T-helper 1 cell treated with Interleukin-12 subunit alpha and Interleukin-12 subunit beta and Interleukin-4 antibody, amounts not matched to agents 30 ng/mL and 1 ng/mL, for 36 hours (primary cell): ENCODE measurements around the gene ARFGAP2. TPM values are rescaled to one million over a fixed set of nuclear protein-coding genes. Genes with fewer than 3 reads are reported as not detected.

Experiments
- intact Hi-C: fragments of 100-400 bp; cut with micrococcal nuclease; formaldehyde crosslinking; loops from one replicate; pipeline ENCODE4 v1.15.1; 2024
- total RNA-seq: library from RNA; stranded (reverse); gene quantifications from 2 replicates; pipeline ENCODE4 v1.2.3, GENCODE V29; 2022

ARFGAP2 gene
- total RNA-seq, 1 donor from 2014 or later = 115 TPM

- intact Hi-C loops = loop anchor here (10.0 kb wide), 1 partner anchor 1058 kb away; no protein-coding TSS in a partner anchor
Measured at GRCh38 chr11:47172740-47173336, 3.8 kb downstream of the ARFGAP2 start.

DNA sequence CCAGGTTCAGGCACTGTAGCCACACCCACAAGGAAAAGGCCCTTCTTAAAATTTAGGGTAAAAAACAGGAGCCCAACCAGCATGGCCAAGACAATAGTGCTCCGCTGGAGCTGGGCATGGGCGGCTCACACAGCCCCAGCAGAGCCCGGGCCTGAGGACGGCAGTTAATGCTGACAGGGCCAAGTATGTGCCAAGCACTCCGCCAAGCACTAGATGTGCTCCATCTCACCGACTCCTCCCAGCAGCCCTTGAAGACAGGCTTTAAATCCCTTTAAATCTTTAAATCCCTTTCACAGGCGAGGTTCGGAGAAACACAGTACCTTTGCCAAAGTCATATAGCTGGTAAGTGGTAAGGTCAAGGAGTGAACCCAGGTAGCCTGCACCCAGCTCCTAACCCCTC, 4.8 kb downstream of the ARFGAP2 start:
- intact Hi-C loops = loop anchor here (10.0 kb wide), 1 partner anchor 1057 kb away; no protein-coding TSS in a partner anchor

- intact Hi-C loops = loop anchor here (10.0 kb wide), 1 partner anchor 1056 kb away; no protein-coding TSS in a partner anchor
Measured at GRCh38 chr11:47171061-47171838, 5.4 kb downstream of the ARFGAP2 start.

GRCh38 chr11:47166368-47166767, 10.3 kb downstream of the ARFGAP2 start:
- intact Hi-C loops = no loop called here

GRCh38 chr11:47165253-47165840, 11.3 kb downstream of the ARFGAP2 start:
- intact Hi-C loops = no loop called here

DNA sequence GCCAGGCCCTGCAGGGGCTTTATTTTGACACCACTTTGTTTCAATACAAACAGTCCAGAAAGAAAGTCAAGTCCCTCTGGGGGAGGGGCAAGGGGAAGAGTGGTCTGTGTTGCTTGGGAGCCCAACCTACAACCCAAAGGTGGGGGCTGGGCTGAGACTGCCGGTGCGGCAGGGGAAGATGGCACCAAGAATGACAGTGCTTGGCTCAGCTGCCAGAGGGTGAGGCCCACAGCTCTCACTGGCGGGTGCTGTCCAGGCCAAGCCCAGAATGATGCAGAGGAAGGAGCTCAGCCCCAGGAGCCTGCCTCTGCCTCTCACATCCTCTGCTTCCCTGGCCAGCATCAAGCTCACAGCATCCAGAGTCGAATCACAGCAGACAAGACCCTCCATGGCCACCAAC, 12.4 kb downstream of the ARFGAP2 start:
- intact Hi-C loops = no loop called here

GRCh38 chr11:47163898-47164297, 12.8 kb downstream of the ARFGAP2 start:
- intact Hi-C loops = no loop called here

DNA sequence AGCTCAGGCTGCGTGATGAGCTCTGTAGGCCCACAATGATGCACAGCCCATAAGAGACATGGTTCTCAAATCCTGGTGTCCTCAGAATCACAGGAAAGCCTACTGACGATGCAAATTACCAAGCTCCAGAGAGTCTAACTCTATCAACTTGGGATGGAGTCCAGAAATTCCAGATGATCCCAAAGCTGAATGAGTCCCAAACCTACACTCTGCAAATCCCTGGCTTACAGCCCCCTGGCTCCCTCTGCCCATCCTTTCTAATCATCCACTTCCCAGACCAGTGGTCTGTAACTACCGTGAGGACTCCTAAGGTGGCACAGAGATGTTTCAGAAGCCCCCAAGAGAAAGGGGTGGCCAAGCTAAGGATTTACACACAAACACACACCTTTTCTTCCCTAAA, 13.5 kb downstream of the ARFGAP2 start:
- intact Hi-C loops = no loop called here

DNA sequence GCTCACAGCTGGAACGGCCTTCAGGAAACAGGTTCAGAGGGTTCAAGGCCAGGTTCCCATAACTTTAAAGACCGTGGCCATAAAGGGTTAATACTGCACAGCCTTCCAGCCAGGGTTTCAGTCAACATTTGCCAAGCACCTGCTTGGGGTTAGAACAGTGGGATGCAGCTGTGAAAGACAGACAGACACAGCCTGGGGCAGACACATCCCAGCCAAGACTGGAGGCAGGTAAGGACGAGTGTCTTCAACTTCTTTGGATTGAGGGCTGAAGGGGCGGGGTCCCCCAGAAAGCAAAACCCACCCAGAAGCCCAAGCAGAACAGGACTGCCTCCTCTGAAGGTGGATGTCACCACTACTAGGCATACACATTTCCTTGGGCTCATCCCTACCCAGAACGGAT, 14.3 kb downstream of the ARFGAP2 start:
- intact Hi-C loops = no loop called here

DNA sequence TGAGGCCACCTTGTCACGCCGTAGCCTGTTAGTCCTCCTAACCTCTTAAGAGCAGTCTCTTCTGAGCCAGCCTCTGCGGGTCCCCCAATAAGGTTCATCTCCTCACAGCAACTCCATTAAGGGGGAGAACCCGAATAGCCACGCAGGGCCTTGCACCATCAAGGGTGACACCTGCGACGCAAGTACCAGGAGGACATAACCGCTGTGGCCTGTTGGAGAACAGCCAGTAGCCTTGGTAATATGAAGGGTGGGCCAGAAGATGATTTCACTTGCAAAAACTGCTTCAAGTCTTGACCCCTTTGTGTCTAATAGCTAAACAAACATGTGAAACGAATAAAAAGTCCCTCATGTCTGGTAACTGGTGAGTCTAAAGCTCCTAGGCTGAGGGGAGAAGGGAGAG, 14.8 kb downstream of the ARFGAP2 start:
- intact Hi-C loops = loop anchor here (1.0 kb wide), 2 partner anchors 242 to 273 kb away; no protein-coding TSS in a partner anchor

DNA sequence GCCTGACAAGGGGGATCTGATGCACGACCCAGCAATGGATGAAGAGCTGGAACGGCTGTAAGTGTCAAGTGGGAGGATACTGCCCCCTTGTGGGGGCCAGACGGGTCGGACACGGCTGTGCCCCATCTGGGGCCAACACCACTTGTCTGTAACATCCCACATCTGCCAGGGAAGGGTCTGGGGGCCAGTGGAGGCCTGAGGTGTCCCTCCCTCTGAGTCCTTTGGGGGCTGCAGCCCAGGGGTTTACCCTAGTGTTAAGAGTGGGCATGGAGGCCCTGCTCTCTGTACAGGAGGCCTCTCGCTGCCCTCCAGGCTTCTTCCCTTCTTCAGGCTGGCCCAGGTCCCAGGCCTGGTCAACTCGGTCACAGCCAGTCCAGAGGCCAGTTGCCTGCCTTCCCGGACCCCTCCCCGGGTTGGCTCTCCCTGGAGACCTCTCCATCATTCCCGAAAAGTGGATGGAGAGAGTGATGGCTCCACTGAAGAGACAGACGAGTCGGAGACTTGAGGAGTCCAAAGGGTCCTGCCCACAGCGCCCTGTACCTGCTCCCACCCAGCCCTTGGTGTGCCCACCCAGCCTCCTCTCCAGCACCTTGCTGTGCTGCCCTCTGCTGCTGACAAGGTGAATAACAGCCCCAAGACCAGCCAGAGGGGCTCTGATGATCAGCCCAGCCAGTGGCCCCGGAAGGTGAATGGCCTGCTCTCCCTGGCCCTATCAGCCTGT, 15.4 kb downstream of the ARFGAP2 start:
- intact Hi-C loops = loop anchor here (1.0 kb wide), 2 partner anchors 241 to 272 kb away; no protein-coding TSS in a partner anchor

- intact Hi-C loops = loop anchor here (1.0 kb wide), 2 partner anchors 240 to 271 kb away; no protein-coding TSS in a partner anchor
Measured at GRCh38 chr11:47160753-47161133, 15.9 kb downstream of the ARFGAP2 start.

- intact Hi-C loops = no loop called here
Measured at GRCh38 chr11:47158242-47158641, 18.4 kb downstream of the ARFGAP2 start.

- intact Hi-C loops = no loop called here
Measured at GRCh38 chr11:47157805-47158204, 18.9 kb downstream of the ARFGAP2 start.

GRCh38 chr11:47156951-47157350, 19.7 kb downstream of the ARFGAP2 start:
- intact Hi-C loops = no loop called here

- intact Hi-C loops = no loop called here
Measured at GRCh38 chr11:47156333-47156732, 20.3 kb downstream of the ARFGAP2 start.

GRCh38 chr11:47155879-47156278, 20.8 kb downstream of the ARFGAP2 start:
- intact Hi-C loops = no loop called here

- intact Hi-C loops = no loop called here
Measured at GRCh38 chr11:47154616-47155570, 21.8 kb downstream of the ARFGAP2 start.

- intact Hi-C loops = loop anchor here (1.0 kb wide), 2 partner anchors 233 to 264 kb away; no protein-coding TSS in a partner anchor
Measured at GRCh38 chr11:47152953-47153950, 23.4 kb downstream of the ARFGAP2 start.
